GM18511 (cell line): ENCODE data around the gene LRRC58.
"Not testable (repeated sequence)": the region's sequence is repeated elsewhere in the genome, so short reads cannot be mapped to it uniquely, and the experiment has no call there.

Source experiments
- ATAC-seq: cut with Tn5 transposase; IDR thresholded peaks from one replicate; pipeline ENCODE4 v1.9.1; 2021; ENCODE audit warnings: mild to moderate bottlenecking, moderate library complexity; ENCODE audit not compliant: unreplicated experiment

Gene LRRC58

GRCh38 chr3:120341658-120342346 is 7.4 kb downstream of the LRRC58 start:
- ATAC-seq: no peak

- no peak for ATAC-seq
Measured at GRCh38 chr3:120339362-120339761, 9.8 kb downstream of the LRRC58 start.

GRCh38 chr3:120338517-120338916 is 10.6 kb downstream of the LRRC58 start:
- ATAC-seq: no peak

- no peak for ATAC-seq
Measured at GRCh38 chr3:120332646-120333045, 16.5 kb downstream of the LRRC58 start.

- no peak for ATAC-seq
Measured at GRCh38 chr3:120331076-120331475, 18.1 kb downstream of the LRRC58 start.

GRCh38 chr3:120326784-120327183 is 22.4 kb downstream of the LRRC58 start:
- no peak for ATAC-seq

GRCh38 chr3:120324190-120324589 is 25.0 kb downstream of the LRRC58 start:
- ATAC-seq: no peak

GRCh38 chr3:120323761-120324160 is 25.4 kb downstream of the LRRC58 start:
- not testable (repeated sequence) for ATAC-seq

- no peak for ATAC-seq
Measured at GRCh38 chr3:120311863-120312794, 37.0 kb downstream of the LRRC58 start.

GRCh38 chr3:120306519-120307455 is 42.4 kb downstream of the LRRC58 start:
- ATAC-seq: no peak

- no peak for ATAC-seq
Measured at GRCh38 chr3:120304616-120305015, 44.5 kb downstream of the LRRC58 start.

GRCh38 chr3:120302361-120302760 is 46.8 kb downstream of the LRRC58 start:
- no peak for ATAC-seq

- no peak for ATAC-seq
Measured at GRCh38 chr3:120300971-120301370, 48.2 kb downstream of the LRRC58 start.

- no peak for ATAC-seq
Measured at GRCh38 chr3:120299403-120299802, 49.8 kb downstream of the LRRC58 start.

- ATAC-seq: no peak
Measured at GRCh38 chr3:120298996-120299395, 50.2 kb downstream of the LRRC58 start.

- not testable (repeated sequence) for ATAC-seq
Measured at GRCh38 chr3:120291552-120291951, 57.6 kb downstream of the LRRC58 start.

- no peak for ATAC-seq
Measured at GRCh38 chr3:120289636-120290035, 59.5 kb downstream of the LRRC58 start.

- no peak for ATAC-seq
Measured at GRCh38 chr3:120286465-120286864, 62.7 kb downstream of the LRRC58 start.

GRCh38 chr3:120285508-120285841 is 63.7 kb downstream of the LRRC58 start:
- no peak for ATAC-seq

GRCh38 chr3:120284747-120285507 is 64.2 kb downstream of the LRRC58 start, which contains the start of gene GPR156:
TSS of gene GPR156 (minus strand) at chr3:120285222. CDS start at chr3:120244098, 41,124 bp downstream.
- ATAC-seq: no peak
